HL-60 (cell line): ENCODE results near the gene EXOSC5.

ENCODE experiments used
- DNase-seq, 2 experiments: peaks; one replicate each; pipeline ENCODE4 v3.0.0-alpha.2; 2010 to 2020; ENCODE audit warnings: low read depth in 1 of 2, low spot score in 1 of 2
- H3K27ac ChIP-seq: fragments of 250-450 bp; sonication (Bioruptor Pico); replicated peaks from 2 replicates; pipeline ENCODE4 v1.5.1; 2020; ENCODE audit warnings: mild to moderate bottlenecking, moderate library complexity
- H3K27me3 ChIP-seq: fragments of 250-450 bp; sonication (Bioruptor Pico); 2 replicates; pipeline ENCODE4 v1.5.1; 2021; ENCODE audit warnings: mild to moderate bottlenecking, moderate library complexity; ENCODE audit not compliant: insufficient read depth, poor library complexity, severe bottlenecking
- H3K4me3 ChIP-seq: replicated peaks from 2 replicates; pipeline ENCODE4 v1.5.1; 2011; ENCODE audit warnings: mild to moderate bottlenecking, control low read depth, low read length; ENCODE audit not compliant: insufficient read depth
- CTCF ChIP-seq: IDR thresholded peaks from one replicate; pipeline ENCODE4 v1.5.1; 2011; ENCODE audit warnings: low read length, control low read depth, inconsistent platforms; ENCODE audit not compliant: insufficient read depth
- GABPA ChIP-seq: IDR thresholded peaks from 2 replicates; pipeline ENCODE4 v1.6.1; 2012; ENCODE audit warnings: low read depth
- POLR2AphosphoS5 ChIP-seq: IDR thresholded peaks from 2 replicates; pipeline ENCODE4 v1.6.1; 2012; ENCODE audit warnings: low read depth
- REST ChIP-seq: IDR thresholded peaks from 2 replicates; pipeline ENCODE4 v1.6.1; 2012; ENCODE audit warnings: low read depth; ENCODE audit not compliant: insufficient replicate concordance
- SPI1 ChIP-seq: IDR thresholded peaks from 2 replicates; pipeline ENCODE4 v1.6.1; 2012; ENCODE audit warnings: low read depth, mild to moderate bottlenecking, borderline replicate concordance

EXOSC5 gene

GRCh38 chr19:41426952-41427646 lies 29.9 kb upstream of the EXOSC5 start, which contains the start of gene B3GNT8:
Gene B3GNT8, minus strand, starts transcription at chr19:41427374. Its CDS starts 596 bp downstream, at chr19:41426778.
- peak within 1 kb of the TSS; percentile 86 for H3K27ac ChIP-seq
- H3K4me3 ChIP-seq: peak within 1 kb of the TSS; percentile 76
- no peaks in the 10 kb centered on the region for H3K27me3 ChIP-seq
- TF ChIP-seq CTCF: no peak
- TF ChIP-seq POLR2AphosphoS5: peak; percentile 35; the same call in 1 of the 2 replicates
- DNase-seq: peak; percentile 89 to 92

- no peaks in the 10 kb centered on the region for H3K27me3 ChIP-seq
- peak overlapping the region; percentile 86 for H3K27ac ChIP-seq
- TF ChIP-seq REST: no peak
- TF ChIP-seq GABPA: no peak
- TF ChIP-seq POLR2AphosphoS5: peak; percentile 21
- DNase-seq: no peak
- peak overlapping the region; percentile 76 for H3K4me3 ChIP-seq
These were observed 29.1 kb upstream of the EXOSC5 start for GRCh38 chr19:41426116-41426841.

- TF ChIP-seq SPI1 (no peak), GABPA (no peak), CTCF (no peak), REST (no peak), POLR2AphosphoS5 (no peak; the same call in none of the 2 replicates)
- Histone ChIP-seq H3K4me3 (peak overlapping the region; percentile 76), H3K27ac (peak overlapping the region; percentile 86), H3K27me3 (no peaks in the 10 kb centered on the region)
- peak in 1 of 2 experiments; percentile 70 for DNase-seq
These were observed 28.3 kb upstream of the EXOSC5 start for GRCh38 chr19:41425174-41426115.
